SK-N-SH (cell line): Measurements from ENCODE around the gene SLC39A3. TPM values are rescaled to one million over a fixed set of nuclear protein-coding genes. Genes with fewer than 3 reads are reported as not detected.
"Not testable (repeated sequence)": the region's sequence is repeated elsewhere in the genome, so short reads cannot be mapped to it uniquely, and the experiment has no call there.

Source experiments
- CTCF ChIA-PET: fragments of 300-600, 350-600 bp; formaldehyde crosslinking; extraction: SDS; loops from one replicate; lab custom pipeline; 2021; lab: Yijun Ruan, JAX
- POLR2A ChIA-PET: fragments of 350-600 bp; sonication (Branson Sonifier 250); formaldehyde crosslinking; extraction: SDS; loops from one replicate; lab custom pipeline; 2020; ENCODE audit warnings: antibody characterized with exemption, inconsistent platforms; lab: Yijun Ruan, JAX
- DNase-seq: peaks from one replicate; pipeline ENCODE4 v3.0.0; 2012
- H2AFZ ChIP-seq: fragments of 200-600 bp; sonication (generic); 2 replicates; pipeline ENCODE4 v1.8.1; 2016; ENCODE audit warnings: antibody characterized with exemption, mild to moderate bottlenecking, low read depth
- H3F3A ChIP-seq: fragments of 200-600 bp; sonication (generic); replicated peaks from 2 replicates; pipeline ENCODE3; 2016; ENCODE audit warnings: antibody characterized with exemption, mild to moderate bottlenecking; ENCODE audit not compliant: insufficient read depth
- H3K27ac ChIP-seq, 2 experiments: fragments of 200-500 bp in 1 of 2; fragments of 200-600 bp in 1 of 2; sonication (Bioruptor generic) in 1 of 2; sonication (generic), shearing (Covaris generic) in 1 of 2; 2 replicates each; pipeline versions ENCODE4 v1.5.1 to v1.6.1; 2014 to 2016; ENCODE audit warnings: low read depth in 2 of 2, inconsistent platforms in 1 of 2, low read length in 1 of 2, mild to moderate bottlenecking in 1 of 2, mixed read lengths in 1 of 2
- H3K27me3 ChIP-seq: fragments of 200-600 bp; sonication (generic), shearing (Covaris generic); 2 replicates; pipeline ENCODE4 v1.6.1; 2016; ENCODE audit warnings: mixed run types; ENCODE audit not compliant: insufficient read depth
- H3K36me3 ChIP-seq, 2 experiments: fragments of 200-500 bp in 1 of 2; fragments of 200-600 bp in 1 of 2; sonication (Bioruptor generic) in 1 of 2; sonication (generic) in 1 of 2; replicated peaks in 1 of 2; 2 replicates each; pipeline versions ENCODE3 to v1.5.1; 2014 to 2016; ENCODE audit warnings: low read length in 1 of 2, mild to moderate bottlenecking in 1 of 2; ENCODE audit not compliant: insufficient read depth in 2 of 2, control insufficient read depth in 1 of 2
- H3K4me1 ChIP-seq, 2 experiments: fragments of 200-500 bp in 1 of 2; fragments of 200-600 bp in 1 of 2; sonication (Bioruptor generic) in 1 of 2; sonication (generic), shearing (Covaris generic) in 1 of 2; 2 replicates each; pipeline versions ENCODE4 v1.5.1 to v1.6.1; 2014 to 2016; ENCODE audit warnings: low read depth in 1 of 2, low read length in 1 of 2, mixed run types in 1 of 2; ENCODE audit not compliant: insufficient read depth in 2 of 2, control insufficient read depth in 1 of 2
- H3K4me2 ChIP-seq: fragments of 200-600 bp; sonication (generic), shearing (Covaris generic); 2 replicates; pipeline ENCODE4 v1.6.1; 2017; ENCODE audit warnings: mixed run types
- H3K4me3 ChIP-seq, 2 experiments: fragments of 200-500 bp in 1 of 2; fragments of 200-600 bp in 1 of 2; sonication (Bioruptor generic) in 1 of 2; sonication (generic), shearing (Covaris generic) in 1 of 2; 2 replicates each; pipeline versions ENCODE4 v1.5.1 to v1.8.1; 2014 to 2016; ENCODE audit warnings: low read depth in 2 of 2, inconsistent platforms in 1 of 2, low read length in 1 of 2, mild to moderate bottlenecking in 1 of 2, mixed read lengths in 1 of 2, moderate library complexity in 1 of 2
- H3K79me2 ChIP-seq: fragments of 200-600 bp; sonication (generic); 2 replicates; pipeline ENCODE4 v1.8.1; 2017; ENCODE audit warnings: mild to moderate bottlenecking; ENCODE audit not compliant: insufficient read depth
- H3K9ac ChIP-seq: fragments of 200-600 bp; sonication (generic); 2 replicates; pipeline ENCODE4 v1.6.1; 2017; ENCODE audit warnings: mixed run types
- H3K9me2 ChIP-seq: fragments of 200-600 bp; sonication (generic); 2 replicates; pipeline ENCODE4 v1.6.1; 2017; ENCODE audit warnings: mixed run types
- H3K9me3 ChIP-seq: fragments of 200-600 bp; sonication (generic); 2 replicates; pipeline ENCODE4 v1.6.1; 2017; ENCODE audit warnings: mixed run types, mild to moderate bottlenecking, moderate library complexity
- H4K20me1 ChIP-seq: fragments of 200-600 bp; sonication (generic); 2 replicates; pipeline ENCODE4 v1.6.1; 2017; ENCODE audit warnings: mild to moderate bottlenecking, mixed run types; ENCODE audit not compliant: insufficient read depth
- EP300 ChIP-seq, 2 experiments: IDR thresholded peaks; 2 replicates each; pipeline versions ENCODE4 v1.4.0 to v1.6.1; 2012; ENCODE audit warnings: borderline replicate concordance in 1 of 2, low read depth in 1 of 2, low read length in 1 of 2
- FOXJ3 ChIP-seq: sonication (generic); formaldehyde crosslinking; IDR thresholded peaks from 2 replicates; pipeline ENCODE4 v1.5.1; 2020; ENCODE audit warnings: mild to moderate bottlenecking, missing genetic modification reagents
- GATA2 ChIP-seq: sonication (generic); formaldehyde crosslinking; IDR thresholded peaks from 2 replicates; pipeline ENCODE4 v1.5.0; 2020; ENCODE audit warnings: mild to moderate bottlenecking, missing genetic modification reagents
- JUND ChIP-seq: IDR thresholded peaks from 2 replicates; pipeline ENCODE4 v1.4.0; 2012
- MEF2A ChIP-seq: IDR thresholded peaks from 2 replicates; pipeline ENCODE4 v1.4.0; 2012; ENCODE audit warnings: low read depth, borderline replicate concordance
- RCOR1 ChIP-seq: fragments of 150-350 bp; IDR thresholded peaks from 2 replicates; pipeline ENCODE4 v1.6.1; 2017; ENCODE audit warnings: antibody characterized with exemption, low read length
- RFX5 ChIP-seq: IDR thresholded peaks from 2 replicates; pipeline ENCODE4 v1.6.1; 2012; ENCODE audit warnings: mild to moderate bottlenecking, improper control_type of control experiment, low read length
- RXRA ChIP-seq: IDR thresholded peaks from 2 replicates; pipeline ENCODE4 v1.4.0; 2012; ENCODE audit warnings: low read depth, mild to moderate bottlenecking, borderline replicate concordance
- SMC3 ChIP-seq: IDR thresholded peaks from 2 replicates; pipeline ENCODE4 v1.6.1; 2012; ENCODE audit warnings: low read depth, low read length, improper control_type of control experiment
- TAF1 ChIP-seq: IDR thresholded peaks from 2 replicates; pipeline ENCODE4 v1.6.1; 2012; ENCODE audit warnings: low read depth, mild to moderate bottlenecking, low read length, moderate library complexity, borderline replicate concordance
- TCF12 ChIP-seq: IDR thresholded peaks from 2 replicates; pipeline ENCODE4 v1.4.0; 2012
- TEAD4 ChIP-seq: IDR thresholded peaks from 2 replicates; pipeline ENCODE4 v1.4.0; 2012; ENCODE audit warnings: mild to moderate bottlenecking, borderline replicate concordance; ENCODE audit not compliant: insufficient read depth
- USF2 ChIP-seq: fragments of 150-350 bp; IDR thresholded peaks from 2 replicates; pipeline ENCODE4 v1.6.1; 2017; ENCODE audit warnings: antibody characterized with exemption, low read length, low read depth, borderline replicate concordance
- YY1 ChIP-seq: IDR thresholded peaks from 2 replicates; pipeline ENCODE4 v1.4.0; 2012; ENCODE audit warnings: low read depth, mild to moderate bottlenecking
- WGBS: methylation state at CpG from one replicate; pipeline ENCODE4 v1.1.6; 2017; ENCODE audit warnings: low lambda C conversion rate; 5-methylcytosine and 5-hydroxymethylcytosine counted together
- polyA plus RNA-seq, 3 experiments: library from polyadenylated mRNA; depleted of rRNA; stranded (reverse); fragments of >200 nt; gene quantifications; 2 replicates each; pipeline ENCODE4 v1.2.3, GENCODE V29; 2012
- TF ChIP-seq, protein P1 (sequence below): fragments of 200-600 bp; sonication (generic); IDR thresholded peaks from 2 replicates; pipeline ENCODE4 v1.6.1; 2017; ENCODE audit warnings: antibody characterized with exemption, mild to moderate bottlenecking, moderate library complexity
- TF ChIP-seq, protein P2 (sequence below): fragments of 150-350 bp; IDR thresholded peaks from 2 replicates; pipeline ENCODE4 v1.6.1; 2016; ENCODE audit warnings: mild to moderate bottlenecking, low read depth, low read length

SLC39A3 gene
- polyA plus RNA-seq, 1 of the 3 experiments (the other 2 are of a cell fraction): 45.2 TPM

- CTCF ChIA-PET: no interaction called here
- no peak overlapping the region for H3K4me3 ChIP-seq
Observed at GRCh38 chr19:2714531-2715269, 25.1 kb downstream of the SLC39A3 start.

DNA sequence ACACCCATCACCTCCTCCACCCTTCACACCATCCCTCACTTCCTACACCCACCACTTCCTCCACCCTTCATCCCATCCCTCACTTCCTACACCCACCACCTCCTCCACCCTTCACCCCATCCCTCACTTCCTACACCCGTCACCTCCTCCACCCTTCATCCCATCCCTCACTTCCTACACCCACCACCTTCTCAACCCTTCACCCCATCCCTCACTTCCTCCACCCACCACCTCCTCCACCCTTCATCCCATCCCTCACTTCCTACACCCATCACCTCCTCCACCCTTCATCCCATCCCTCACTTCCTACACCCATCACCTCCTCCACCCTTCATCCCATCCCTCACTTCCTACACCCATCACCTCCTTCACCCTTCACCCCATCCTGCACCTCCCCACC is 25.7 kb downstream of the SLC39A3 start:
- H3K27me3 ChIP-seq, H3K36me3 ChIP-seq, POLR2A ChIA-PET, H2AFZ ChIP-seq, H3K4me2 ChIP-seq, H4K20me1 ChIP-seq, H3K9me3 ChIP-seq, H3K9me2 ChIP-seq, CTCF ChIA-PET, H3K4me1 ChIP-seq, H3K27ac ChIP-seq, DNase-seq, H3K79me2 ChIP-seq, H3K4me3 ChIP-seq, H3K9ac ChIP-seq, H3F3A ChIP-seq: not testable (repeated sequence)
- 6% methylated on average over 1 of the region's 1 CpG for WGBS

More at GRCh38 chr19:2714531-2715269, 25.1 kb downstream of the SLC39A3 start:
- H3K27ac ChIP-seq: no peak overlapping the region
- 67% methylated on average over 10 of the region's 16 CpGs for WGBS
- H3F3A ChIP-seq: no peaks in the 10 kb centered on the region
- no peaks in the 10 kb centered on the region for H3K79me2 ChIP-seq
- 0 out of 2 replicates have a peak, but pooled peaks cover 3% of the 10 kb centered on the region for H3K9me3 ChIP-seq
- no peaks in the 10 kb centered on the region for H4K20me1 ChIP-seq
- no peaks in the 10 kb centered on the region for H3K9me2 ChIP-seq
- no peak overlapping the region for H2AFZ ChIP-seq
- DNase-seq: no peak
- POLR2A ChIA-PET: no interaction called here
- no peaks in the 10 kb centered on the region for H3K27me3 ChIP-seq
- no peaks in the 10 kb centered on the region for H3K36me3 ChIP-seq
- H3K4me2 ChIP-seq: no peak overlapping the region
- H3K4me1 ChIP-seq: no peaks in the 10 kb centered on the region; a peak in 1 of 4 replicates
- H3K9ac ChIP-seq: no peak overlapping the region
- TF ChIP-seq TEAD4 (no peak), YY1 (no peak), RXRA (no peak), EP300 (IDR thresholded peaks at IDR 0.05; ENCODE audit: borderline replicate concordance in 1 of 2, low read depth in 1 of 2, low read length in 1 of 2) (no peak), MEF2A (no peak), GATA2 (no peak), FOXJ3 (CRISPR knock-in tag) (no peak), SMC3 (no peak), TCF12 (no peak), USF2 (no peak), RFX5 (no peak), JUND (no peak), RCOR1 (no peak), TAF1 (no peak)
- TF ChIP-seq, protein P1, sequence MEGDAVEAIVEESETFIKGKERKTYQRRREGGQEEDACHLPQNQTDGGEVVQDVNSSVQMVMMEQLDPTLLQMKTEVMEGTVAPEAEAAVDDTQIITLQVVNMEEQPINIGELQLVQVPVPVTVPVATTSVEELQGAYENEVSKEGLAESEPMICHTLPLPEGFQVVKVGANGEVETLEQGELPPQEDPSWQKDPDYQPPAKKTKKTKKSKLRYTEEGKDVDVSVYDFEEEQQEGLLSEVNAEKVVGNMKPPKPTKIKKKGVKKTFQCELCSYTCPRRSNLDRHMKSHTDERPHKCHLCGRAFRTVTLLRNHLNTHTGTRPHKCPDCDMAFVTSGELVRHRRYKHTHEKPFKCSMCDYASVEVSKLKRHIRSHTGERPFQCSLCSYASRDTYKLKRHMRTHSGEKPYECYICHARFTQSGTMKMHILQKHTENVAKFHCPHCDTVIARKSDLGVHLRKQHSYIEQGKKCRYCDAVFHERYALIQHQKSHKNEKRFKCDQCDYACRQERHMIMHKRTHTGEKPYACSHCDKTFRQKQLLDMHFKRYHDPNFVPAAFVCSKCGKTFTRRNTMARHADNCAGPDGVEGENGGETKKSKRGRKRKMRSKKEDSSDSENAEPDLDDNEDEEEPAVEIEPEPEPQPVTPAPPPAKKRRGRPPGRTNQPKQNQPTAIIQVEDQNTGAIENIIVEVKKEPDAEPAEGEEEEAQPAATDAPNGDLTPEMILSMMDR: no peak
- TF ChIP-seq, protein P2, sequence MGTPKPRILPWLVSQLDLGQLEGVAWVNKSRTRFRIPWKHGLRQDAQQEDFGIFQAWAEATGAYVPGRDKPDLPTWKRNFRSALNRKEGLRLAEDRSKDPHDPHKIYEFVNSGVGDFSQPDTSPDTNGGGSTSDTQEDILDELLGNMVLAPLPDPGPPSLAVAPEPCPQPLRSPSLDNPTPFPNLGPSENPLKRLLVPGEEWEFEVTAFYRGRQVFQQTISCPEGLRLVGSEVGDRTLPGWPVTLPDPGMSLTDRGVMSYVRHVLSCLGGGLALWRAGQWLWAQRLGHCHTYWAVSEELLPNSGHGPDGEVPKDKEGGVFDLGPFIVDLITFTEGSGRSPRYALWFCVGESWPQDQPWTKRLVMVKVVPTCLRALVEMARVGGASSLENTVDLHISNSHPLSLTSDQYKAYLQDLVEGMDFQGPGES: no peak
- TF ChIP-seq, all 33 proteins: peak for 0

DNA sequence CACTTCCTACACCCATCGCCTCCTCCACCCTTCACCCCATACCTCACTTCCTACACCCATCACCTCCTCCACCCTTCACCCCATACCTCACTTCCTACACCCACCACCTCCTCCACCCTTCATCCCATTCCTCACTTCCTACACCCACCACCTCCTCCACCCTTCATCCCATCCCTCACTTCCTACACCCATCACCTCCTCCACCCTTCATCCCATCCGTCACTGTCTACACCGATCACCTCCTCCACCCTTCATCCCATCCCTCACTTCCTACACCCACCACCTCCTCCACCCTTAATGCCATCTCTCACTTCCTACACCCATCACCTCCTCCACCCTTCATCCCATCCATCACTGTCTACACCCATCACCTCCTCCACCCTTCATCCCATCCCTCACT is 26.6 kb downstream of the SLC39A3 start:
- H3K27ac ChIP-seq, H3K79me2 ChIP-seq, H2AFZ ChIP-seq, H3K27me3 ChIP-seq, DNase-seq, H3F3A ChIP-seq, H4K20me1 ChIP-seq, H3K4me1 ChIP-seq, H3K9me3 ChIP-seq, H3K36me3 ChIP-seq, H3K4me2 ChIP-seq, CTCF ChIA-PET, POLR2A ChIA-PET, H3K9me2 ChIP-seq, H3K9ac ChIP-seq, H3K4me3 ChIP-seq: not testable (repeated sequence)
- WGBS: 93% methylated on average over 3 of the region's 3 CpGs
